Muscle of back (tissue), 11 donors: ENCODE measurements around the gene TSPAN18. TPM values are rescaled to one million over a fixed set of nuclear protein-coding genes. Genes with fewer than 3 reads are reported as not detected.

ENCODE experiments used
- DNase-seq, 3 donors: peaks; one replicate each; pipeline versions ENCODE4 v3.0.0 to v3.0.0-alpha.2; 2013
- polyA plus RNA-seq, 10 donors: library from polyadenylated mRNA; unstranded; fragments of 120-200 nt; gene quantifications; one replicate each; pipeline ENCODE4 v1.2.1, GENCODE V29; 2013; ENCODE audit not compliant: insufficient read length in 10 of 10

TSPAN18 gene
- polyA plus RNA-seq, 10 donors, result 33.7 to 58.7 (median 46.0) TPM

GRCh38 chr11:44755556-44756523, 29.1 kb downstream of the TSPAN18 start:
- peak in 2 of 3 donors; percentile 60 to 75 for DNase-seq

- DNase-seq, result no peak
Measured at GRCh38 chr11:44758983-44759382, 32.2 kb downstream of the TSPAN18 start.

- no peak for DNase-seq
Measured at GRCh38 chr11:44759743-44760476, 33.1 kb downstream of the TSPAN18 start.

- DNase-seq, result peak in 1 of 3 donors; percentile 74
Measured at GRCh38 chr11:44760477-44760872, 33.7 kb downstream of the TSPAN18 start.

GRCh38 chr11:44760917-44761550, 34.3 kb downstream of the TSPAN18 start:
- DNase-seq, result peak in 2 of 3 donors; percentile 74 to 79

- DNase-seq, result no peak
Measured at GRCh38 chr11:44761551-44761961, 34.8 kb downstream of the TSPAN18 start.

GRCh38 chr11:44763121-44763820, 36.5 kb downstream of the TSPAN18 start:
- no peak for DNase-seq

- DNase-seq, result no peak
Measured at GRCh38 chr11:44764583-44764982, 37.8 kb downstream of the TSPAN18 start.

- DNase-seq, result no peak
Measured at GRCh38 chr11:44765026-44765595, 38.3 kb downstream of the TSPAN18 start.

- no peak for DNase-seq
Measured at GRCh38 chr11:44765676-44766075, 38.9 kb downstream of the TSPAN18 start.

GRCh38 chr11:44766112-44766971, 39.6 kb downstream of the TSPAN18 start:
- peak in 2 of 3 donors; percentile 66 to 72 for DNase-seq

GRCh38 chr11:44766972-44767278, 40.2 kb downstream of the TSPAN18 start:
- no peak for DNase-seq

- DNase-seq, result no peak
Measured at GRCh38 chr11:44767421-44767820, 40.7 kb downstream of the TSPAN18 start.

GRCh38 chr11:44770401-44770800, 43.6 kb downstream of the TSPAN18 start:
- no peak for DNase-seq

GRCh38 chr11:44771252-44771734, 44.5 kb downstream of the TSPAN18 start:
- DNase-seq, result no peak

GRCh38 chr11:44771841-44772240, 45.1 kb downstream of the TSPAN18 start:
- no peak for DNase-seq

- no peak for DNase-seq
Measured at GRCh38 chr11:44773351-44773965, 46.7 kb downstream of the TSPAN18 start.

GRCh38 chr11:44774108-44774507, 47.3 kb downstream of the TSPAN18 start:
- DNase-seq, result peak in 1 of 3 donors; percentile 79

- no peak for DNase-seq
Measured at GRCh38 chr11:44774731-44775130, 48.0 kb downstream of the TSPAN18 start.
